ENCODE results near the gene COL4A1. TPM values are rescaled to one million over a fixed set of nuclear protein-coding genes. Genes with fewer than 3 reads are reported as not detected.

Gene COL4A1
- total RNA-seq, 2 experiments from 2014 or later = not detected

GRCh38 chr13:110266983-110267382, 40.0 kb downstream of the COL4A1 start:
- DNase-seq = no peak
- Mint-ChIP-seq H3K4me1 (ENCODE audit: low read depth) (no peaks in the 10 kb centered on the region), H3K36me3 (no peaks in the 10 kb centered on the region), H3K4me3 (no peak overlapping the region), H3K9me3 (no peaks in the 10 kb centered on the region), H3K27me3 (peaks cover 13% of the 10 kb centered on the region), H3K27ac (no peak overlapping the region)
- ChIA-PET POLR2A (no interaction called here), CTCF (no interaction called here)
- intact Hi-C loops (cut with micrococcal nuclease) = no loop called here

GRCh38 chr13:110266431-110266809, 40.5 kb downstream of the COL4A1 start:
- intact Hi-C loops (cut with micrococcal nuclease) = no loop called here
- CTCF ChIA-PET = no interaction called here
- Mint-ChIP-seq H3K36me3 (no peaks in the 10 kb centered on the region), H3K9me3 (no peaks in the 10 kb centered on the region), H3K4me3 (no peak overlapping the region), H3K27ac (no peak overlapping the region), H3K27me3 (peaks cover 18% of the 10 kb centered on the region), H3K4me1 (ENCODE audit: low read depth) (no peaks in the 10 kb centered on the region)
- POLR2A ChIA-PET = no interaction called here
- DNase-seq = no peak

- Mint-ChIP-seq H3K4me1 (ENCODE audit: low read depth) (no peaks in the 10 kb centered on the region), H3K27ac (no peak overlapping the region), H3K27me3 (peaks cover 19% of the 10 kb centered on the region), H3K4me3 (no peak overlapping the region), H3K9me3 (no peaks in the 10 kb centered on the region), H3K36me3 (no peaks in the 10 kb centered on the region)
- DNase-seq = no peak
- ChIA-PET POLR2A (no interaction called here), CTCF (no interaction called here)
- intact Hi-C loops (cut with micrococcal nuclease) = no loop called here
Measured at GRCh38 chr13:110265682-110266430, 41.1 kb downstream of the COL4A1 start.

- H3K4me1 Mint-ChIP-seq (ENCODE audit: low read depth) = no peaks in the 10 kb centered on the region
- intact Hi-C loops (cut with micrococcal nuclease) = no loop called here
- no peak overlapping the region for H3K27ac Mint-ChIP-seq
- peaks cover 22% of the 10 kb centered on the region for H3K27me3 Mint-ChIP-seq
- no peak overlapping the region for H3K4me3 Mint-ChIP-seq
- no peaks in the 10 kb centered on the region for H3K36me3 Mint-ChIP-seq
- DNase-seq = no peak
- CTCF ChIA-PET = no interaction called here
- no peaks in the 10 kb centered on the region for H3K9me3 Mint-ChIP-seq
- POLR2A ChIA-PET = no interaction called here
Measured at GRCh38 chr13:110265341-110265681, 41.6 kb downstream of the COL4A1 start.

GRCh38 chr13:110264685-110265275, 42.2 kb downstream of the COL4A1 start:
- DNase-seq = no peak
- H3K27ac Mint-ChIP-seq = no peak overlapping the region
- H3K9me3 Mint-ChIP-seq = no peaks in the 10 kb centered on the region
- intact Hi-C loops (cut with micrococcal nuclease) = no loop called here
- ChIA-PET POLR2A (no interaction called here), CTCF (no interaction called here)
- no peak overlapping the region for H3K4me3 Mint-ChIP-seq
- H3K36me3 Mint-ChIP-seq = no peaks in the 10 kb centered on the region
- no peaks in the 10 kb centered on the region for H3K4me1 Mint-ChIP-seq (ENCODE audit: low read depth)
- peaks cover 26% of the 10 kb centered on the region for H3K27me3 Mint-ChIP-seq

- Mint-ChIP-seq H3K9me3 (no peaks in the 10 kb centered on the region), H3K36me3 (no peaks in the 10 kb centered on the region), H3K27me3 (peaks cover 28% of the 10 kb centered on the region), H3K27ac (no peak overlapping the region), H3K4me1 (ENCODE audit: low read depth) (no peaks in the 10 kb centered on the region), H3K4me3 (no peak overlapping the region)
- intact Hi-C loops (cut with micrococcal nuclease) = no loop called here
- CTCF ChIA-PET = no interaction called here
- POLR2A ChIA-PET = no interaction called here
- no peak for DNase-seq
Measured at GRCh38 chr13:110263888-110264287, 43.1 kb downstream of the COL4A1 start.

GRCh38 chr13:110263404-110263803, 43.6 kb downstream of the COL4A1 start:
- H3K4me1 Mint-ChIP-seq (ENCODE audit: low read depth) = no peaks in the 10 kb centered on the region
- POLR2A ChIA-PET = no interaction called here
- H3K36me3 Mint-ChIP-seq = no peaks in the 10 kb centered on the region
- H3K4me3 Mint-ChIP-seq = no peak overlapping the region
- intact Hi-C loops (cut with micrococcal nuclease) = no loop called here
- no peaks in the 10 kb centered on the region for H3K9me3 Mint-ChIP-seq
- no peak overlapping the region for H3K27ac Mint-ChIP-seq
- DNase-seq = no peak
- H3K27me3 Mint-ChIP-seq = peaks cover 28% of the 10 kb centered on the region
- CTCF ChIA-PET = no interaction called here

- no peak overlapping the region for H3K27ac Mint-ChIP-seq
- H3K9me3 Mint-ChIP-seq = no peaks in the 10 kb centered on the region
- DNase-seq = no peak
- no peak overlapping the region for H3K4me3 Mint-ChIP-seq
- intact Hi-C loops (cut with micrococcal nuclease) = no loop called here
- H3K27me3 Mint-ChIP-seq = peaks cover 28% of the 10 kb centered on the region
- no peaks in the 10 kb centered on the region for H3K4me1 Mint-ChIP-seq (ENCODE audit: low read depth)
- ChIA-PET CTCF (no interaction called here), POLR2A (no interaction called here)
- no peaks in the 10 kb centered on the region for H3K36me3 Mint-ChIP-seq
Measured at GRCh38 chr13:110262508-110263291, 44.3 kb downstream of the COL4A1 start.

- Mint-ChIP-seq H3K4me1 (ENCODE audit: low read depth) (no peaks in the 10 kb centered on the region), H3K4me3 (no peak overlapping the region), H3K27ac (no peak overlapping the region), H3K9me3 (no peaks in the 10 kb centered on the region), H3K27me3 (peaks cover 28% of the 10 kb centered on the region), H3K36me3 (no peaks in the 10 kb centered on the region)
- intact Hi-C loops (cut with micrococcal nuclease) = no loop called here
- ChIA-PET CTCF (no interaction called here), POLR2A (no interaction called here)
- DNase-seq = no peak
Measured at GRCh38 chr13:110262082-110262436, 44.9 kb downstream of the COL4A1 start.

GRCh38 chr13:110261166-110262081, 45.5 kb downstream of the COL4A1 start:
- no peak for DNase-seq
- Mint-ChIP-seq H3K27ac (no peak overlapping the region), H3K4me1 (ENCODE audit: low read depth) (no peaks in the 10 kb centered on the region), H3K27me3 (peaks cover 27% of the 10 kb centered on the region), H3K36me3 (no peaks in the 10 kb centered on the region), H3K4me3 (no peak overlapping the region), H3K9me3 (no peaks in the 10 kb centered on the region)
- intact Hi-C loops (cut with micrococcal nuclease) = no loop called here
- CTCF ChIA-PET = no interaction called here
- POLR2A ChIA-PET = no interaction called here

- Mint-ChIP-seq H3K4me1 (ENCODE audit: low read depth) (no peaks in the 10 kb centered on the region), H3K27ac (no peak overlapping the region), H3K9me3 (peaks cover 6% of the 10 kb centered on the region), H3K4me3 (no peak overlapping the region), H3K36me3 (no peaks in the 10 kb centered on the region), H3K27me3 (peaks cover 28% of the 10 kb centered on the region)
- POLR2A ChIA-PET = no interaction called here
- intact Hi-C loops (cut with micrococcal nuclease) = no loop called here
- CTCF ChIA-PET = no interaction called here
- DNase-seq = no peak
Measured at GRCh38 chr13:110259651-110260050, 47.3 kb downstream of the COL4A1 start.

- ChIA-PET CTCF (no interaction called here), POLR2A (no interaction called here)
- Mint-ChIP-seq H3K9me3 (peaks cover 6% of the 10 kb centered on the region), H3K27ac (no peak overlapping the region), H3K4me1 (ENCODE audit: low read depth) (no peaks in the 10 kb centered on the region), H3K36me3 (no peaks in the 10 kb centered on the region), H3K4me3 (no peak overlapping the region), H3K27me3 (peaks cover 27% of the 10 kb centered on the region)
- DNase-seq = no peak
- intact Hi-C loops (cut with micrococcal nuclease) = no loop called here
Measured at GRCh38 chr13:110258876-110259631, 47.9 kb downstream of the COL4A1 start.
